Muscle layer of colon (tissue), 2 donors: ENCODE data around the gene HBD.

Experiments
- H3K27ac ChIP-seq: one replicate; pipeline ENCODE4 v1.7.0; 2013; ENCODE audit warnings: low read depth, mild to moderate bottlenecking, low read length, moderate library complexity
- H3K27me3 ChIP-seq, 2 donors: one replicate each; pipeline ENCODE4 v1.7.0; 2013; ENCODE audit warnings: low read length in 2 of 2, mild to moderate bottlenecking in 2 of 2; ENCODE audit not compliant: insufficient read depth in 2 of 2, control insufficient read depth in 1 of 2
- H3K36me3 ChIP-seq: one replicate; pipeline ENCODE4 v1.7.0; 2013; ENCODE audit warnings: mild to moderate bottlenecking, low read length; ENCODE audit not compliant: insufficient read depth
- H3K4me1 ChIP-seq: one replicate; pipeline ENCODE4 v1.7.0; 2013; ENCODE audit warnings: mild to moderate bottlenecking, low read length; ENCODE audit not compliant: insufficient read depth
- H3K4me3 ChIP-seq, 2 donors: one replicate each; pipeline ENCODE4 v1.7.0; 2013; ENCODE audit warnings: low read length in 2 of 2, low read depth in 1 of 2, mild to moderate bottlenecking in 1 of 2, moderate library complexity in 1 of 2
- H3K9ac ChIP-seq: one replicate; pipeline ENCODE4 v1.7.0; 2013; ENCODE audit warnings: low read length
- H3K9me3 ChIP-seq: one replicate; pipeline ENCODE4 v1.7.0; 2013; ENCODE audit warnings: mild to moderate bottlenecking, low read length
- donor health status: abdominal sarcoma.
- donor health status: Adenocarcinoma of cecum.

HBD gene

GRCh38 chr11:5234381-5234834, at the start of gene HBD:
HBD (minus strand) TSS chr11:5234483; CDS start chr11:5234433, 50 bp downstream.
- H3K4me1 ChIP-seq = no peaks in the 10 kb centered on the region
- no peaks in the 10 kb centered on the region for H3K36me3 ChIP-seq
- no peak within 1 kb of the TSS for H3K4me3 ChIP-seq
- H3K27ac ChIP-seq = no peak within 1 kb of the TSS
- H3K27me3 ChIP-seq = no peaks in the 10 kb centered on the region
- H3K9ac ChIP-seq = no peak within 1 kb of the TSS
- no peaks in the 10 kb centered on the region for H3K9me3 ChIP-seq

GRCh38 chr11:5283882-5284281, 49.6 kb upstream of the HBD start:
- Histone ChIP-seq H3K9ac (no peak overlapping the region), H3K4me1 (no peaks in the 10 kb centered on the region), H3K9me3 (no peaks in the 10 kb centered on the region), H3K4me3 (no peak overlapping the region), H3K27ac (no peak overlapping the region), H3K27me3 (no peaks in the 10 kb centered on the region), H3K36me3 (no peaks in the 10 kb centered on the region)

GRCh38 chr11:5283086-5283485, 48.8 kb upstream of the HBD start:
- no peak overlapping the region for H3K9ac ChIP-seq
- no peaks in the 10 kb centered on the region for H3K27me3 ChIP-seq
- H3K9me3 ChIP-seq = no peaks in the 10 kb centered on the region
- H3K27ac ChIP-seq = no peak overlapping the region
- no peak overlapping the region for H3K4me3 ChIP-seq
- H3K36me3 ChIP-seq = no peaks in the 10 kb centered on the region
- no peaks in the 10 kb centered on the region for H3K4me1 ChIP-seq

GRCh38 chr11:5282628-5283027, 48.3 kb upstream of the HBD start:
- Histone ChIP-seq H3K27ac (no peak overlapping the region), H3K27me3 (no peaks in the 10 kb centered on the region), H3K9ac (no peak overlapping the region), H3K4me1 (no peaks in the 10 kb centered on the region), H3K36me3 (no peaks in the 10 kb centered on the region), H3K4me3 (no peak overlapping the region), H3K9me3 (no peaks in the 10 kb centered on the region)

- Histone ChIP-seq H3K4me3 (no peak overlapping the region), H3K9ac (no peak overlapping the region), H3K36me3 (no peaks in the 10 kb centered on the region), H3K4me1 (no peaks in the 10 kb centered on the region), H3K9me3 (no peaks in the 10 kb centered on the region), H3K27me3 (no peaks in the 10 kb centered on the region), H3K27ac (no peak overlapping the region)
These were observed 47.3 kb upstream of the HBD start for GRCh38 chr11:5281596-5281995.

- H3K4me3 ChIP-seq = no peak overlapping the region
- H3K9ac ChIP-seq = no peak overlapping the region
- H3K4me1 ChIP-seq = no peaks in the 10 kb centered on the region
- no peaks in the 10 kb centered on the region for H3K9me3 ChIP-seq
- H3K27me3 ChIP-seq = no peaks in the 10 kb centered on the region
- H3K27ac ChIP-seq = no peak overlapping the region
- no peaks in the 10 kb centered on the region for H3K36me3 ChIP-seq
These were observed 46.4 kb upstream of the HBD start for GRCh38 chr11:5280582-5281102.

- H3K27ac ChIP-seq = no peak overlapping the region
- no peak overlapping the region for H3K9ac ChIP-seq
- H3K27me3 ChIP-seq = no peaks in the 10 kb centered on the region
- H3K4me1 ChIP-seq = no peaks in the 10 kb centered on the region
- no peaks in the 10 kb centered on the region for H3K9me3 ChIP-seq
- no peaks in the 10 kb centered on the region for H3K36me3 ChIP-seq
- H3K4me3 ChIP-seq = no peak overlapping the region
These were observed 45.3 kb upstream of the HBD start for GRCh38 chr11:5279471-5280090.

- H3K4me3 ChIP-seq = no peak overlapping the region
- H3K4me1 ChIP-seq = no peaks in the 10 kb centered on the region
- no peaks in the 10 kb centered on the region for H3K27me3 ChIP-seq
- no peaks in the 10 kb centered on the region for H3K9me3 ChIP-seq
- H3K36me3 ChIP-seq = no peaks in the 10 kb centered on the region
- no peak overlapping the region for H3K27ac ChIP-seq
- no peak overlapping the region for H3K9ac ChIP-seq
These were observed 43.6 kb upstream of the HBD start for GRCh38 chr11:5277807-5278382.

- H3K27me3 ChIP-seq = no peaks in the 10 kb centered on the region
- H3K4me3 ChIP-seq = no peak overlapping the region
- H3K4me1 ChIP-seq = no peaks in the 10 kb centered on the region
- no peak overlapping the region for H3K9ac ChIP-seq
- H3K9me3 ChIP-seq = no peaks in the 10 kb centered on the region
- no peak overlapping the region for H3K27ac ChIP-seq
- H3K36me3 ChIP-seq = no peaks in the 10 kb centered on the region
These were observed 42.4 kb upstream of the HBD start for GRCh38 chr11:5276697-5277096.

- no peaks in the 10 kb centered on the region for H3K9me3 ChIP-seq
- H3K27ac ChIP-seq = no peak overlapping the region
- H3K9ac ChIP-seq = no peak overlapping the region
- no peaks in the 10 kb centered on the region for H3K4me1 ChIP-seq
- no peaks in the 10 kb centered on the region for H3K36me3 ChIP-seq
- no peak overlapping the region for H3K4me3 ChIP-seq
- H3K27me3 ChIP-seq = no peaks in the 10 kb centered on the region
These were observed 41.3 kb upstream of the HBD start for GRCh38 chr11:5275369-5276110.

- no peak overlapping the region for H3K27ac ChIP-seq
- no peaks in the 10 kb centered on the region for H3K9me3 ChIP-seq
- no peaks in the 10 kb centered on the region for H3K4me1 ChIP-seq
- no peaks in the 10 kb centered on the region for H3K36me3 ChIP-seq
- H3K9ac ChIP-seq = no peak overlapping the region
- no peaks in the 10 kb centered on the region for H3K27me3 ChIP-seq
- no peak overlapping the region for H3K4me3 ChIP-seq
These were observed 40.1 kb upstream of the HBD start for GRCh38 chr11:5274395-5274794.
